ENCODE data around the gene MOB3C.

The MOB3C gene

GRCh38 chr1:46614604-46614984 lies 2.0 kb downstream of the MOB3C start:
- no peak for DNase-seq (ENCODE audit: low read depth)
- H3K4me3 ChIP-seq (ENCODE audit: low read depth, low read length): no peak overlapping the region
- TF ChIP-seq, protein P1, sequence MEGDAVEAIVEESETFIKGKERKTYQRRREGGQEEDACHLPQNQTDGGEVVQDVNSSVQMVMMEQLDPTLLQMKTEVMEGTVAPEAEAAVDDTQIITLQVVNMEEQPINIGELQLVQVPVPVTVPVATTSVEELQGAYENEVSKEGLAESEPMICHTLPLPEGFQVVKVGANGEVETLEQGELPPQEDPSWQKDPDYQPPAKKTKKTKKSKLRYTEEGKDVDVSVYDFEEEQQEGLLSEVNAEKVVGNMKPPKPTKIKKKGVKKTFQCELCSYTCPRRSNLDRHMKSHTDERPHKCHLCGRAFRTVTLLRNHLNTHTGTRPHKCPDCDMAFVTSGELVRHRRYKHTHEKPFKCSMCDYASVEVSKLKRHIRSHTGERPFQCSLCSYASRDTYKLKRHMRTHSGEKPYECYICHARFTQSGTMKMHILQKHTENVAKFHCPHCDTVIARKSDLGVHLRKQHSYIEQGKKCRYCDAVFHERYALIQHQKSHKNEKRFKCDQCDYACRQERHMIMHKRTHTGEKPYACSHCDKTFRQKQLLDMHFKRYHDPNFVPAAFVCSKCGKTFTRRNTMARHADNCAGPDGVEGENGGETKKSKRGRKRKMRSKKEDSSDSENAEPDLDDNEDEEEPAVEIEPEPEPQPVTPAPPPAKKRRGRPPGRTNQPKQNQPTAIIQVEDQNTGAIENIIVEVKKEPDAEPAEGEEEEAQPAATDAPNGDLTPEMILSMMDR (IDR thresholded peaks at IDR 0.05; ENCODE audit: low read depth, low read length, missing control alignments): no peak

GRCh38 chr1:46613661-46614603 lies 2.7 kb downstream of the MOB3C start:
- H3K4me3 ChIP-seq (ENCODE audit: low read depth, low read length): no peak overlapping the region
- DNase-seq (ENCODE audit: low read depth): no peak
- TF ChIP-seq, protein P1 (IDR thresholded peaks at IDR 0.05; ENCODE audit: low read depth, low read length, missing control alignments): no peak

DNA sequence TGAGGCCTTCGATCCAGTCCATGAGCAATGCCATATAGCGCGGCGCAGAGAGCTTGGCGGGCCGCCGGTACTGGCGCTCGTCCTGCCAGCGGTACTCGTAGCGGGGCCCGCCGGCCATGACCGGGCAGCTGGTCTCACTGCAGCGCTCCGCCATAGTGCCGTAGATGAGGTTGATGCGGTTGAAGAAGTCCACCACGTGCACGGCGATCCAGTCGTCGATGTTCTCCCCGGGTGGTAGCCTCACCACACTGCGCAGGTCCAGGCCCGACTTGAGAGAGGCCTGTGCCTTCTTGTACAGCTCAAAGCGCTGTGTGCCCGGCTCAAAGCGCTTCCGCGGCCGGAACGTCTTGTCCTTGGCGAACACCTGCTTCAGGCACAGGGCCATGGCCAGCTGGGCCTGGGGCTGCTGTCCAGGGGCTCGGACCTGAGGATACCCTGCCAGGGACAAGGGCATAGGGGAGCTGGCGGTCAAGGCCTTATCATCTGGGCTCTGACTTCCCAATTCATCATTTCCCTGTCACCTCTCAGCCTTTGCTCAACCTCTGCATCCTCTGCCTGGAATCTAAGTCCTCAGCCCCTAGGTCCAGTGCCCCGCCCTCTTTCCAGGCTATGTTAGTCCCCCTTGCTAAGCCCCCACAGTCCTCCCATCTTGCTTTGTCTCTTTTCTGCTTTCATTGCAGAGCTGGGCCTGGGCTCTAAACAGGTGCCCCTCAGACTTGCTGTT lies 3.5 kb downstream of the MOB3C start:
- DNase-seq (ENCODE audit: low read depth): no peak
- TF ChIP-seq, protein P1 (IDR thresholded peaks at IDR 0.05; ENCODE audit: low read depth, low read length, missing control alignments): no peak
- H3K4me3 ChIP-seq (ENCODE audit: low read depth, low read length): no peak overlapping the region

- no peak overlapping the region for H3K4me3 ChIP-seq (ENCODE audit: low read depth, low read length)
- DNase-seq (ENCODE audit: low read depth): no peak
- TF ChIP-seq, protein P1 (IDR thresholded peaks at IDR 0.05; ENCODE audit: low read depth, low read length, missing control alignments): no peak
These were observed 4.9 kb downstream of the MOB3C start for GRCh38 chr1:46611691-46612221.

DNA sequence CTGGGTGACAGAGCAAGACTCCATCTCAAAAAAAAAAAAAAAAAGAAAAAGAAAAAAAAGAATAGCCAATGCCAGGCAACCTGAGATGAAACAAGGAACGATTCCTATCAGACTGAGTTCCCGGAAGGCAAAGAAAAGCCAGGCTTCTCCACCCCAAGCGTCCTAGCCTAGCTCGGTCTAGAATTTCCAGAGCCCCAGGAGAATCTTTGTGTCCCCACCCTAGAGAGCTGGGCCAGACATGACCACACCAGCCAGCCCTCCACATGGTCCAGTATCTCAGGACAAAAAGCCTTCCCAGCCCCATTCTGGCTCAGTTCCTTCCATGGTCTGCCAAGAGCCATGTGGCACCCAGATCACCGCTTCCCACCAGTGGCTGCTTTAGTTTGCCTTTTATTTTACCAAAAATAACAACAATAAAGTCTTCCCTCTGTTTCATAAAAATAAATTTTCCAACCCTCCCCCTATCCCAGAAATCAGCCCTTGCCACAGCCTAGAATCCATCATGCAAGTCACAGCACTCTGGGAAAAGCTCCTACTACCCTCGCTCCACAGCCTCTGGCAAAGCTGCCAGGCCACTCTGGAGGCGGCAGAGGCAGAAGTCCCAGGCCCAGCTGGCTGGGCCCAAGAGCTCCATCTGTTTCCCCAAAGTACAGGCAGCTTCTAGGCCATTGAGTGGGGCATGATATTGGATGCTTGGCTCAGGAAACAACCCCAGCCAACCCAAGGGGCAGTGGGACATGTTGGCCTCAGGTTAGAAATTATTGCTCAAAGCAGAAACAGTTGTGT lies 9.1 kb downstream of the MOB3C start:
- TF ChIP-seq, protein P1 (IDR thresholded peaks at IDR 0.05; ENCODE audit: low read depth, low read length, missing control alignments): no peak
- no peak overlapping the region for H3K4me3 ChIP-seq (ENCODE audit: low read depth, low read length)
- DNase-seq (ENCODE audit: low read depth): no peak

DNA sequence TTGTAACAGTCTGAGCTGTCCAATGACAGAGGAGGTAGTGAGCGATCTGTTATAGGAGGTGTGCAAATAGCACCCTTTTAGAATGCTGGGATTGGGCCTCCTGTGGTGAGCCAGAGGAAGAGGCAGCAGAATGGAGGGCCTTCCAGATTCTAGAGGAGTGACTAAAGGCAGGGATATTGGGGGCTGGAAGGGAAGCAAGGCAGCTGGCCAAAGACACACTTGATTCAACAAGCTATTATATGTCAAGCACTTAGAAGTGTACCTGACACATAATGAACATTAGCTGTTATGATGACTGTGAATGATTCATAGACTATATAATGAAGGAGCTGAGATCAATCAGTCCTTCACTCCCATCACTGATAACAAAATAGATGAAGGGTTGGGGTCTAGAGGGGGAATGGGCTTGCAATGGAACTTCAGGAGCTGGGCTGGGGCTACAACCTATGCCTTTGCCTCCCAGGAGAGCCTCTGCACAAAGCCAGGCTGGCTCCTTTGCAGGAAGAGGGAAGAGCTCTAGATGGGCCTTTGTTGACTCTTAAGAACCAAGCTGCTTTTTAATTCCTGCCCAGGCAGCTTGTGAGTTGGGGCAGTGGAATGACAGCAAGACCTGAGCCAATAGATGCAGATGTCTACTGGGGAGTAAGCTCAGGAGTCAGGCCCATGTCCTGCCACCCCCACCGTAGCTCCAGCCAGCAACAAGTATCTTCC lies 10.2 kb downstream of the MOB3C start:
- no peak for DNase-seq (ENCODE audit: low read depth)
- H3K4me3 ChIP-seq (ENCODE audit: low read depth, low read length): no peak overlapping the region

More for the DNA sequence above, 10.2 kb downstream of the MOB3C start:
- TF ChIP-seq, protein P1 (IDR thresholded peaks at IDR 0.05; ENCODE audit: low read depth, low read length, missing control alignments): no peak
